ENCODE data around the gene IL34. TPM values are rescaled to one million over a fixed set of nuclear protein-coding genes. Genes with fewer than 3 reads are reported as not detected.
A peak's percentile ranks its signal among the peaks of the same experiment; 100 is the strongest.

Gene IL34
- total RNA-seq, 1 experiment from 2014 or later, result 4.4 TPM

- Histone ChIP-seq H2BK20ac (ENCODE audit: low read depth, low read length, poor library complexity, severe bottlenecking) (no peak overlapping the region), H2BK15ac (ENCODE audit: low read depth, low read length) (no peak overlapping the region), H4K91ac (ENCODE audit: insufficient read length, low read depth, low read length) (no peak overlapping the region), H3T11ph (ENCODE audit: low read length) (no peak overlapping the region), H3K56ac (ENCODE audit: insufficient read length, low read depth, low read length) (no peak overlapping the region), H3K9ac (ENCODE audit: extremely low read depth, insufficient read length, low read length) (no peak overlapping the region), H2BK12ac (ENCODE audit: insufficient read length, low read depth, low read length) (no peak overlapping the region), H3K27me3 (ENCODE audit: insufficient read depth, low read length) (no peaks in the 10 kb centered on the region; the same call in 1 of the 2 replicates), H3K4ac (ENCODE audit: low read depth, low read length) (no peak overlapping the region), H3K79me1 (ENCODE audit: insufficient read depth, low read depth, low read length, poor library complexity, severe bottlenecking) (no peaks in the 10 kb centered on the region), H4K5ac (ENCODE audit: insufficient read length, low read depth, low read length) (no peak overlapping the region), H2BK120ac (ENCODE audit: low read depth, low read length, poor library complexity, severe bottlenecking) (no peak overlapping the region), H3K23me2 (ENCODE audit: insufficient read length, low read depth, low read length, poor library complexity, severe bottlenecking) (no peaks in the 10 kb centered on the region), H3K4me1 (ENCODE audit: insufficient read depth, low read length) (no peaks in the 10 kb centered on the region), H3K9me3 (ENCODE audit: control insufficient read depth, low read depth, low read length) (no peaks in the 10 kb centered on the region), H3K4me2 (ENCODE audit: insufficient read depth, insufficient read length, low read length) (no peak overlapping the region), H2BK5ac (ENCODE audit: insufficient read length, low read length) (no peak overlapping the region), H4K20me1 (ENCODE audit: control insufficient read depth, insufficient read depth, insufficient read length) (no peaks in the 10 kb centered on the region), H3K79me2 (ENCODE audit: insufficient read depth, low read length) (no peaks in the 10 kb centered on the region), H3K23ac (ENCODE audit: insufficient read length, low read depth, low read length) (no peak overlapping the region), H3K14ac (ENCODE audit: insufficient read depth, low read length) (no peak overlapping the region; the same call in 1 of the 2 replicates), H2AFZ (ENCODE audit: low read length) (no peak overlapping the region), H4K8ac (replicated peaks; ENCODE audit: insufficient read length, low read depth, low read length) (no peak overlapping the region), H3K18ac (ENCODE audit: insufficient read length, low read depth, low read length) (no peak overlapping the region), H3K27ac (ENCODE audit: insufficient read length, low read depth, low read length) (no peak overlapping the region), H2AK5ac (ENCODE audit: insufficient read length, low read length) (no peak overlapping the region)
- peaks cover 14% of the 10 kb centered on the region for H3K27me3 Mint-ChIP-seq (ENCODE audit: low read depth)
- peaks cover 0 to 6% (median 5%) of the 10 kb centered on the region in 3 experiments; a peak in 4 of 7 replicates for H3K36me3 Mint-ChIP-seq (ENCODE audit: insufficient read depth in 1 of 3, low read depth in 3 of 3)
- peaks cover 9 to 11% of the 10 kb centered on the region in 2 experiments; a peak in 2 of 4 replicates for H3K4me1 Mint-ChIP-seq
- no peaks in the 10 kb centered on the region for H3K9me3 Mint-ChIP-seq
- peak; percentile 57 for DNase-seq
- no peak overlapping the region for H3K27ac Mint-ChIP-seq
- H3K4me3 Mint-ChIP-seq, result no peak overlapping the region
- WGBS (ENCODE audit: extremely low coverage, insufficient read length, low lambda C conversion rate), result no CpG with 5 or more reads among the region's 7 CpGs
- no peak for TF ChIP-seq CTCF (conservative IDR thresholded peaks at IDR 0.05)
These were observed 37.8 kb upstream of the IL34 start for GRCh38 chr16:70608521-70608920.

All from H9 (cell line).